Activated CD8-positive, alpha-beta memory T cell treated with anti-CD3 and anti-CD28 coated beads for 48 hours (primary cell): Measurements from ENCODE around the gene CEP43.
A peak's percentile ranks its signal among the peaks of the same experiment; 100 is the strongest.

Experiments
- DNase-seq, 3 experiments: peaks; one replicate each; pipeline ENCODE4 v3.0.0-alpha.2; 2020; ENCODE audit warnings: low read depth in 2 of 3, low spot score in 2 of 3

CEP43 gene

DNA sequence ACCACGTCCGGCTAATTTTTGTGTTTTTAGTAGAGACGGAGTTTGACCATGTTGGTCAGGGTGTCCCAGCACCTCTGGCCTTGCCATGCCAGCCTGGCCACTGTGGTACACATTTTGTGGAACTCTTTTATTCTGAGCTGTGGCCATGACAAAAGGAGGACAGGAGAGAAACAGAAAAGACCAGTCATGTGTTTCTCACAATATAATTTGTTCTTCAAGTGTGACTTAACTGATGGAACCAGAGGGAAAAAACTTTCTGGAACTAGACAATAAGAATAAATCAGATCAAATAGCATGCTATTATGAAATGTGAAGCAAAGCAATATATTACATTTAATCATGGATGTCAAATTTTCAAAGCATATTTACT lies 38.6 kb upstream of the CEP43 start:
- DNase-seq: no peak

GRCh38 chr6:166966268-166966667 lies 32.9 kb upstream of the CEP43 start:
- no peak for DNase-seq

GRCh38 chr6:166969390-166970002 lies 29.7 kb upstream of the CEP43 start:
- DNase-seq: no peak

DNA sequence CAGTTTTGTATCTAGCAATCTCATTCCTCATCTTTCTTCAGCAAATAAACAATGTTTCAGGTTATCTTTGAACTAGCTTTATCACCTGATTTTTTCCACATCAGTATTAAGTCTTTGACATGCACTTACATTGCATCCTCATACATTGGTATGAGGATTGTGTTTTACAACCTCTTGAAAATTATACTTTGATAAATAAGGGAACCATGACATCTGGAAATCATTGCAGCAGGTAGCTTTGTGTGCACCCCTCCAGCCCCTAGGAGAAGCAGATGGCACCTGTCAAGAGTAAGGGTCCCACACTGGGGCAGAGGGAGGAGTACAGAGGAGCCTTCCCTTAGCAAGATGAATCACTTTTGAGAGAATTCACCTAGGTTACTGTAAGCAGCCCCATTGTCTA lies 29.1 kb upstream of the CEP43 start:
- no peak for DNase-seq

DNA sequence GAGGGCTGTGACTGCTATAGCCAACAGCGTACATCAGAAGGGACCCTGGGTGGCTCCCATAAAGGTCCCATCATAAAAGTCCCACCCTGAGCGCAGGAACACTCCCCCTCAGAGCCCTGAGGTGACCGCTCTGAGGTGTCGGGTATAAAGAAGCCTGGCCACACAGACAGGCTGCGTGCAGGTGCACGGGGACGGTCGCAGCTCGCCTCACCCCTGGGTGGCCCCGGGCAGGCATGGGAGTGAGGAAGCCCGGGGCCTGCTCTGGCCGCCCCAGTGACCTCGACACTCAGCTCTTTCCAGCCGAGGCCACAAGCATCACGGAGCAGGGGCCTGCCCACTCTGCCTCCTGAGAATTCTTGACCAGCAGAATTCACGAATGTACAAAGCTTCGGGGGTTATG lies 28.4 kb upstream of the CEP43 start:
- no peak for DNase-seq

GRCh38 chr6:166971271-166971670 lies 27.9 kb upstream of the CEP43 start:
- DNase-seq: no peak

DNA sequence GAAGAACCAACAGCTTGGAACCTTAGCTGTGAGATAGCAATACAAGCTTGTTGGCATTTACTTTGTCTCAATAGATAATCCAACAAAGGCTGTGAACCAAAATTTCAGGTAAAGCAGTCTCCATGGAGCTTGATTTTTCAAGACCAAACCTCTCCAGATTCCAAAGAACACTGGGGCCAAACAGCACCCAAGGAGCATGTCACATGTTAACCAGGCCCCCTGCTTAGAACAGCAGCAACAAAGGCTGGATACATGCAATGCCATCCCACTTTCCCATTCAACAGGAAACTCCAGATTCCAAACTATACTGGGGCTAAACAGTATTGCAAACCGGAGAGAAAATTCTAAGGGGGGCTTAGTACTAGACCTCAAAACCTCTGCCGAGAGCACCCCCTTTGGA lies 27.1 kb upstream of the CEP43 start:
- no peak for DNase-seq

DNA sequence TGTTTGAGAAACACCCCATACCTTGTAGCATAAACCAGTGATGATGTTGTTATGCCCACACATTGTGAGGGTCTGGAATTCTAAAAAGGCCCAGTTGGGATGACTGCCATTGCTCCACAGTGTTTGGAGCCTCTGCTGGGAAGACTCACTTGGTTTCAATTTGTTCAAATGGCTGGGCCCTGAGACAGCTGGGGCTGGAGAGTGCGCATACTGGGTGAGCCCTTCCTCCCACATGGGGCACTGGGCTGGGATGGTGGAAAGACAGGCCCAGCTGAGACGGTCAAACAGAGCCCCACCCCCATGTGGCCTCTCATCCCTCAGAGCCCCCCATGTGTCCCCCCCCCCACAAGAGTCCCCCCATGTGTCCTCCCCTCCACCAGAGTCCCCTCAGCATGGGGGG lies 22.6 kb upstream of the CEP43 start:
- DNase-seq: no peak

DNA sequence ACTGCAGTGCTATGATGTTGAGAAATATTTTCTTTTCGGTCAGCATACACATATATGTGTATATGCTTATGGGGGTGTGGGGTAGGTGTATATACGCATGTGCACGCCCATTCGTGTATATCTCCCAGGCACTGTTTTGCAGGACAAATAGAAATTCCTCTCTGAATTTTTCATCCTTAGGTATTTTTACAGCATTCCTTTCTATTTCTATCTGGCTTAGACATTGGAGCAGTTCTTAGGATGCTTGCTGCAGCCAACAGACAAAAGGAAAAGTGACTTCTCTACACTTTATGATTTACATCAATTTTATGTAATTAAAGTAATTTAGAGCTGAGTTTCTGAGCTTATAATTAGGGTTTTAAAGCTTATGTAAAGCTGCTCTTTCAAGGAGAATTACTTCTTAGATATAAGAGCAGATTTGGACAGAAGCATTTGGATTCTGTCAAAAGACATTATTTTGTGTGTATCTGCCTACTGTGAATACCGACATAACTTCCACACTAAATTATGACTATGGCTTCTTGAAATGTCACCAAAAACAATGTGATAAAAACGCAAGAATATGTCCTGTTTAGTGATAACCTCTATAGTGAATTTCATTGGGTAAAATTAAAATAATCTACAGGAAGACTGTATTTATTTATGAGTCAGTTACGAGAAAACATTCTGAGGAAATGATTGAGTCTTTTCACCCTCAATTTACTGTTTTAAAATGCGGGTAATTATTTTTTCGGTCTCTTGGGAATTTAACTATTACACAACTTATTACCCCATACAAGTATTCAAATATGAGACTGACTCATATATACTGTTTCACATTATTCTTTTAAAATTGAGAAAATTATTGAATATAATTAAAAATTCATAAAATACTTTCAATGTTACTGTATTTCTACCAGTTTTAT lies 21.3 kb upstream of the CEP43 start:
- no peak for DNase-seq

GRCh38 chr6:166980738-166981137 lies 18.5 kb upstream of the CEP43 start:
- DNase-seq: no peak

GRCh38 chr6:166987448-166987847 lies 11.7 kb upstream of the CEP43 start:
- no peak for DNase-seq

DNA sequence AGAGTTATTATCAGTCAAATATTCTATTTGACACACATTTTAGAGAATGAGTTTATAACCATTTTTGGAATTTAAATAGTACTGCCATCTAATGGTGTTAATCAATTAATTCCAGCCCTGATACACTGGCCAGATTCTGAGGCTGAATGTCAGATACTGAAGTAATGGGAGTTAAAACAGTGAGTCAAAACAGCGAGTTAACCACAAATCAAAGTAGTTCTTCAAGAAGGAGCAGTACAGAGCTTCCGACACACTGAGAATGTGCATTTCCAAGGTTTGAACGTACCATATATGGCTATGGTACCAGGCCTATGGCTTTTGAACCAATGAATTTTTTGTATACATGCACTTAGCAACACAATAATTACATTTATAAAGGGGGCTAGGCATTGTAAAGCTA lies 11.3 kb upstream of the CEP43 start:
- no peak for DNase-seq

GRCh38 chr6:166988674-166989201 lies 10.5 kb upstream of the CEP43 start:
- no peak for DNase-seq

DNA sequence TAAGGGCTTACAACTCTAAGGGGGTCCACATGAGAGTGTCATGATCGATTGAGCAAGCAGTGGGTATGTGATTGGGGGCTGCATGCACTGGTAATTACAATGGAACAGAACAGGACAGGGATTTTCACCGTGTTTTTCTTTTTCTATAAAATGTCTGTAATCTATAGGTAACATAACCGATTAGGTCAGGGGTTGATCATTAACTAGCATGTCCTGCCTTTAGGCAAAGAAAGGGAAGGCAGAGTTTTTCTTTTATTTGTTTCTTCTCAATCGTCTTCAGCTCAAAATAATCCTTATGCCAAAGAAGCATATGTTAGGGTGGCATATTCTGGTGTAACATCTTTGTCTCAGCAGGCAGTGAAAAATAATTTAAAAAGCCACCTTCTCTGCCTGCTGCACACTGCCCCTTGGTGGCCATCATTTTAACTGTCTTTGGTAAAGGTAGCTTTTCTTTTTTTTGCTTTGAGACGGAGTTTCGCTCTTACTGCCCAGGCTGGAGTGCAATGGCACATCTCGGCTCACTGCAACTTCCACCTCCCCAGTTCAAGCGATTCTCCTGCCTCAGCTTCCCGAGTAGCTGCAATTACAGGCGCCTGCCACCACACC lies 9.7 kb upstream of the CEP43 start:
- no peak for DNase-seq

DNA sequence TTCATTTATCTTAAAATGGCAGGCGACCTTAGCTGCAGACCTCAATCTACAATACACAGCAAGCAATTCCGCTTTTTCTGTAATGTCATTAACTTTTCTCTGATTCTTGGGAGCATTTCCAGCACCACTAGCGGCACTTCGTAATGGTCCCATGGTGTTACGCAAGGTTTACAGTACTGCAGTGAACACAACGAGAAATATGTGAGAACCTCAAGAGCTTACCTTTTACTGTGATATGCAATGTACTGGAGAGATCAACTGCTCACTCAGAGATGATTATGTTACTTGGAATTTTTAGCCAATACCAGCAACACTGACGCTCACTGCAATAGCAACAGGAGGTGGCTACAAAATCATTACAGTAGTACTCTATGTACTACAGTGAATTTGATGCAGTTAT lies 2.8 kb upstream of the CEP43 start:
- DNase-seq: no peak

DNA sequence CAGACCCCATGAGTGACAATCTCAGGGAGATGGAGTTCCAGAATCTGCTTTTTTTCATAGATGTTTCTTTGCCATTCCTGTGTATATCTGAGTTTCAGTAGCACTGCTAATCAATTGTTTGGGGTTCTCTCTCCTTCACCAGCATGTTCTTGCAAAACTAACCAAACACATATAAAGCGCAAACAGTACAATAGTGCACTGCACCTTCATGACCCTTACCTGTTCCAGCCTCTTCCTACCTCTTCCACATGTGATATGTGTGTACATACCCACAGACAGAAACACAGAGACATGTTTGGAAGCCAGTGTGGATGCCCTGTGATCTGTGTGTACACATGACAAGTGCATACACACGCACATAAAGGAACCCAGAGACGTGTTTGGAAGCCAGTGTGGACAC lies 1.8 kb upstream of the CEP43 start:
- no peak for DNase-seq

DNA sequence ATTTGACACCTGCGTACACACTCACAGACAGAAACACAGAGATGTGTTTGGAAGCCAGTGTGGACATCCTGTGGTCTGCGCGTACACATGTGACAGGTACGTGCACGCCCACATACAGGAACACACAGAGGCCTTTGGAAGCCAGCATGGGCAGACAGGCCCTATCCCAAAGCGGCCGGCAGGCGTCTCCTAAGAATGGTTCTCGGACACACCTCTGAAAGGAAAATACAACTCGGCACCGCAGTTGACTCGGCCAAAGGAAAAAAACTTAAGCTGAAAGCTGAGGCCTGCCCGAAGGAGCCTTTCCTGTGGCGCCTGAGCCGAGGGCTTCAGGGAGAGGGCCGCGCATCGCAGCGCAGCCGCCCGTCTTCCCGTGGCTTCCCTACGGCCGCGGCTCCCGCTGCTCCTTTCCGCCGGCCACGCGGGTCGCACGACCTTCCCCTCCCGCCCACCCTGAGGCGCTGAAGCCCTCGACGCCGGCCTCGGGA lies 1.4 kb upstream of the CEP43 start:
- DNase-seq: peak; percentile 13 to 34 (median 14)

DNA sequence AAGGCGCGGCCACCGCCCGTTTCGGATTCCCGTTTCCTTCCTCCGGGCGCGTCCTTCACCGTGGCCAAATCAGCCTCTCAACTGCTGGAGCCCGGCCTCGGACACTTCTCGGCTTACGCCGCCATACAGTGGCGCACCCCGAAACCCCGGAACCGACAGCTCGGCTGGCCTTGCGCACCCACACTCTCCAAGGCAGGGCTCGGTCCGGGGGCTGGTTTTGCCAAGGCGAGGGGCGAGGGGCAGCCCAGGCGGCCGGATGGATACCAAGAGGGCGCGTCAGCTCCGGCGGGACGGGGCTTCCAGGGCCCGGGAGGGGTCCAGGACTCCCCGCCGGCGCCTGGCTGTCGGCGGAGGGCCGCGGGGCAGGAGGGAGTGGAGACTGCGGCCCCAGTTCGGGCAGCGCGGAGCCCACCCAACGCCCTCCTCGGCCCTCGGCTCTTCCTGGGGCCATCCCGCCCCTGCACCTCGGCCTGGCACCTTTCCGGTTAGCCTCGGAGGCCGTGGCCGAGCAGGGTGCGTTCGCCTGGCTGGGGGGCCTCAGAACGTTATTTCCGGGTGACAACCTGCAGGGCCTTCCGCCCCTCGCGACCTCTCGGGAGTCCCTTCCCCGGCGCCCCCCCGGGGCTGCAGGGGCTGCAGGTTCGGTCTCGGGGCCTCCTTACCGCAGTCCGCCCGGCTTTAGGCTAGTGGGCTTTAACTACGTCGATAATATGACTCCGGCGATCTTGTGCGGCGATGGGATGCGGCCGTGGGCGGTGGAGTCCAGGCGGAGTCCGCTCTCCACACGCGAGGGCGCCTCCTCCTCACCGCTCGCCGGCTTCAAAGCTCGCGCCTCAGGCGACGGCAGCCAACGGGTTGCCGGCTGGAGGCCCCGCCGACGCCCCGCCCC lies 697 bp upstream of the CEP43 start:
- peak in 2 of 3 experiments; percentile 6 to 14 for DNase-seq

DNA sequence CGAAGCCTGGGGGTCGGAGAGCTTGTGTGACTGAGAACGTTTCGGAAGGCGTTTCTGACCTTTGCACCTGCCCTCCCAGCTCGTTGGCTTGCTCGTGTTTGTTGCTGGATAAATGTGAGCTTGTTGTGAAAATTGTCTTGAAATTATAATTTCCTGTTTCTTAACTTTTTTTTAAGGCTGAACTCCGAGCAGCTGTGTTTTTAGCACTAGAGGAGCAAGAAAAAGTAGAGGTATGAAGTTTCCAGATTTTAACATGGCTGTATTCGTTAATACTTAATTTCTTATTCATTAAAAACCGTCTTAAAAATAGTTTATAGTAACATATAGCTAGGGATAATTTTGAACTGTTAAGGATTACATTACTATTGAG lies 672 bp downstream of the CEP43 start:
- no peak for DNase-seq

GRCh38 chr6:167000759-167001158 lies 1.6 kb downstream of the CEP43 start:
- DNase-seq: no peak
